NCI-H1436 treated with DMSO at 0.1 percent for 48 hours (cell line): ENCODE data around the gene METTL2B.

Experiments
- DNase-seq: peaks from one replicate; lab custom pipeline; 2025; lab: John Stamatoyannopoulos, UW

Gene METTL2B, protein sequence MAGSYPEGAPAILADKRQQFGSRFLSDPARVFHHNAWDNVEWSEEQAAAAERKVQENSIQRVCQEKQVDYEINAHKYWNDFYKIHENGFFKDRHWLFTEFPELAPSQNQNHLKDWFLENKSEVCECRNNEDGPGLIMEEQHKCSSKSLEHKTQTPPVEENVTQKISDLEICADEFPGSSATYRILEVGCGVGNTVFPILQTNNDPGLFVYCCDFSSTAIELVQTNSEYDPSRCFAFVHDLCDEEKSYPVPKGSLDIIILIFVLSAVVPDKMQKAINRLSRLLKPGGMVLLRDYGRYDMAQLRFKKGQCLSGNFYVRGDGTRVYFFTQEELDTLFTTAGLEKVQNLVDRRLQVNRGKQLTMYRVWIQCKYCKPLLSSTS

DNA sequence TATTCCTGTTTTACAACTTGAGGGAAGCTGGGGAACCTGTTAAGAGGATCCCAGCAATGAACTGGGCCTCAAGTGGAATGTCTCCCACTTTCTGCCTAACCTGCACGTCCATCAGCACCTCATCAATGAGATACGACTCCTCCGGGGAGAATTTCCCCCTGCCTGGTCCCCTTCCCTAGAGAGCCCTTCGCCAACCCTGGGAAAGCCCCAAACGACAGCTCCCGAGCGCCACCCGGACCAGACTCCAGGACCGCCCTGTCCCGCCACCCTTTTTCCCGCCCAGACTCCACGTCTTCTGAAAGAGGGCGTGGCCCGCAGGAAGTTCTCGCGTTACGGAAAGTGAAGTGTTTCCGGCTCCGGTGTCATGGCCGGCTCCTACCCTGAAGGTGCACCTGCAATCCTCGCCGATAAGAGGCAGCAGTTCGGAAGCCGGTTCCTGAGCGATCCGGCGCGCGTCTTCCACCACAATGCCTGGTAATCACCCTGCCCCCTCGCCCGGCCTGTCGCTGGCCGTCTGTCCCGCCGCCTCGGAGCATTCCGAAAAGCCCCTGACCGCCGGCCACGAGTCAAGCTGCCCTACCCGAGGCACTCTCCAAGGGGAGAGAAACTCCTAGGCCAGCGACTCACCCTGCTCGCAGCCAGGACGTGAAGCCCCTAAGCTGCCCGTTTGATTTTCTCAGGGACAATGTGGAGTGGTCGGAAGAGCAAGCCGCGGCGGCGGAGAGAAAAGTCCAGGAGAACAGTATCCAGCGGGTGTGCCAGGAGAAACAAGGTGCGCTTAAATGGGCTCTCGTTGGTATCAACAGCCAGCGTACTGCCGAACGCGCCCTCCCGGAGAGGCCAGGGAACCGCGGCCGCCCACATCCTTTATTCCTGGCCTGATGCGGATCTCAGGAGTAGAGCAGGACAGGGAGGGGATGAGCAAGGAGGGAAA lies at the start of gene METTL2B:
METTL2B (plus strand) TSS at position 347 of the 934 bp plus-strand sequence; CDS start at position 365, 18 bp downstream.
- DNase-seq: peak; percentile 68

DNA sequence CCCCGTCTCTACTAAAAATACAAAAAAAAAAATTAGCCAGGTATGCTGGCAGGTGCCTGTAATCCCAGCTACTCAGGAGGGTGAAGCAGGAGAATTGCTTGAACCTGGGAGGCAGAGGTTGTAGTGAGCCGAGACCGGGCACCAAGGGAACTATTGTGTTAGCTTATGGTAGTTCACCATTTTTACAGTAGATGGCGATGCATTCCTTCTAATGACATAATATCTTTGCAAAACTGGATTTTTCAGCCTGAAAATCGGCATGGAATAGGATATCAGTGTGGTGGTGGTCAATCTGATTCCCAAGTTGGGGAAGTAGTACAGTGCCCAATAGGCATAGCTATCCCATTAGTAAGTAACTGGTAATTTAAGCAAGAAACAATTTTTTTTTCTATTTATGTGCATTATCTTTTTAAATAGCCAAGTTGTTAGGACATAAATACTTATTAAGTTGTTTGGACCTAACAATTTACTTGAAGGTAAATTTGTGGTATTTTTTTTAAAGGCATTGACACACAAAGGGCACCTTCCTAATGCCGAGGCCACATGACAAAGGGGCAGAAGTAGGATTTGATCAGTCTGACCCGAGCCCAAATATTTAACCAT lies 49.2 kb upstream of the METTL2B start:
- DNase-seq: no peak

DNA sequence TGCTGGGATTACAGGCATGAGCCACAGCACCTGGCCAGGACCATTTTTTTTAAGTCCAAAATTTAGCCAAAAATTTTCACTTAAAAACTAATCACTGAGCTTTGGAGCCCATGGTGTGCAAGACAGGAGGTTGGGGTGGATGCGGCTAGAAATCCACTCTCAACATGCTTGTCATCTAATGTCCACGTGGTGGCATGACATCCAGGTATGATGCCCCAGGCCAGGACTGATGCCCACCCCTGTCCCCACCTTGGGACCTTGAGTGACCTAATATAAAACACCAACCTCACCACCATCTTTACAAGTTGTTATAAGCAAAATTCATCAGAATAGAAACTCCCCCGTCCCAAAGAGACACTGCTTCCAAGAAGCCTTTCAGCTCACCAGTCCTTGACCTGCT lies 46.3 kb upstream of the METTL2B start:
- DNase-seq: no peak

DNA sequence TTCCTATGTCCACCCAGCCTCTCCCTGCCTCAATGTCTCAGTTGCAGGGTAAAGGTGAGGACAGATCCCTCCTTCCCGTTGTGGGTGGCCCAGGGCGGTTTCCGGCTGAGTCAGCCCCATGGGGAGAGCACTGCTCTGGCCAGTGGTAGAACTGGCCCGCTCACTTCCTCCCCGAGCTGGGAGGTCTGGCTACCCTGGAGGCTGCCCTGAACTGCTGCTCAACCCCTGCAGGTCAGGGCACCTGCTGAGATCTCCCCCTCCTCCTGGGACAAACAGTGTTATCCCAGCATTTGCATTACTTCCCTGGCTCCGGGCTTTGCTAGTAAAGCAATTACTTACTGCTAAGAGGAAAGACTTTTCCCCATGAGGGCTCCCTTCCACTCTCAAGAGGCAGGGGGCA lies 45.3 kb upstream of the METTL2B start:
- DNase-seq: no peak

DNA sequence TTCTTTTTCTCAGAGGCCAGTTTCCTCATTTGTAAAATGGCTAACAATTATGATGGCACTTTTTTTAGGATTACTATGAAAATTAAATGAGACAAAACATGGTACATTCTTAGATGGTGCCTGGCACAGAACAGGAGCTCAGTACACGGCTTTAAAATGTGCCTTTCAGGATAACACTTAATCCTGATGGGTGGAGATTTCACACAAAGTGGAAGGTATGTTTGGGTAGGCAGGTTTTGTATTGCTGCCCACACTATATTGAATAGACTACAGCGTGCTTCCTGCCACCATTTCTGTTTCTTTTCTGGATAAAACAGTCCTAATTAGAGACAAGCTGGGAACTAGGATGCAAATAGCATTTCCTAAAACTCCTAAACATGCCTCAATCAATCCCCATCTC lies 44.8 kb upstream of the METTL2B start:
- DNase-seq: no peak

DNA sequence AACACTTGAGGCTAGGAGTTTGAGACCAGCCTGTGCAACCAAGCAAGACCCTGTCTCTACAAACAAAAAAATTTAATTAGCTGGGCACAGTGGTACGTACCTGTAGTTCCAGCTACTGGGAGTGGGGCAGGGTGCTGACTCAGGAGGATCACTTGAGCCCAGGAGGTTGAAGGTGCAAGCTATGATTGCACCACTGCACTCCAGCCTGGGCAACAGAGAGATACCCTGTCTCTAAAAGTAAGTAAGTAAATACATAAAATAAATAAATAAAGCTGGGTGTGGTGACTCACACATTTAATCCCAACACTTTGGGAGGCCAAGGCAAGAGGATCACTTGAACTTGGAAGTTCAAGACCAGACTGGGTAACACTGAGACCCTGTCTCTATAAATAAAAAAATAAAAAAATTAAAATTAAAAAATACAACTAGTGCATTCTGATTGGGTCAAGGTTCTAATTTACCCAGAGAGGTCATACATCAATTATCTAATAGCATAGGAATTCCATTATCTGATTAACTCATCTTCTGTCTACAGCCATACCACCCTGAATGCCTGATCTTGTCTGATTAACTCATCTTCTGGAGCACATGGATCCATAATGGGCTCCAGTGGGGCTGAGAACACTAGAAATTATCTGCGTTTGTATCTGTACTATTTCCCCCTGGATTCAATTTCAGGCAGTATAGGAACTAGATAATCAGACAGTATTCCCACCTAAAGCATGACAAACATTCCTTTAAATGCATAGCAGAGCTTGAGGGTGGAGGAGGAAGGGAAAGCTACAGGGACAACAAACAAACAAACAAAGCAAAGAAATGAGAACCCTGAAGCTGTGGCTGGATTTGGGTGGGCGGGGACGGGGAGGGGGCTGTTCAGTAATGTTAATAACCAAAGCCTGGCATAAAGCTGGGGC lies 41.9 kb upstream of the METTL2B start:
- DNase-seq: no peak

DNA sequence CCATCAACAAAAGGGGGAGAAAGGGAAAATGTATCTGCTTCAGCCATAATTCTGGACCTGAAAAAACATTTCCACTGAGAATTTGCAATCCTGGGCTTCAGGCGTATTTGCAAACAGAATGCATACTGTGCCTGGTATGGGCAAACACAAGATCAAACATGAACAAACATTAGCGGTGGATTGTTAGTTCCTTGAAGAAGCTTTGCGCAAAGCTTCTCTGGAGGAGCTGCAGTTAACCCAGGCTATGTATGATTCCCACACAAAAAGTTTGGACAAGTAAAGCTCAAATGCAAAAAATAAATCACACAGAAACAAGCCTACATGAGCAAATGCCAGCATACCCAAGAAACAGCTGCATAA lies 41.2 kb upstream of the METTL2B start:
- DNase-seq: no peak

DNA sequence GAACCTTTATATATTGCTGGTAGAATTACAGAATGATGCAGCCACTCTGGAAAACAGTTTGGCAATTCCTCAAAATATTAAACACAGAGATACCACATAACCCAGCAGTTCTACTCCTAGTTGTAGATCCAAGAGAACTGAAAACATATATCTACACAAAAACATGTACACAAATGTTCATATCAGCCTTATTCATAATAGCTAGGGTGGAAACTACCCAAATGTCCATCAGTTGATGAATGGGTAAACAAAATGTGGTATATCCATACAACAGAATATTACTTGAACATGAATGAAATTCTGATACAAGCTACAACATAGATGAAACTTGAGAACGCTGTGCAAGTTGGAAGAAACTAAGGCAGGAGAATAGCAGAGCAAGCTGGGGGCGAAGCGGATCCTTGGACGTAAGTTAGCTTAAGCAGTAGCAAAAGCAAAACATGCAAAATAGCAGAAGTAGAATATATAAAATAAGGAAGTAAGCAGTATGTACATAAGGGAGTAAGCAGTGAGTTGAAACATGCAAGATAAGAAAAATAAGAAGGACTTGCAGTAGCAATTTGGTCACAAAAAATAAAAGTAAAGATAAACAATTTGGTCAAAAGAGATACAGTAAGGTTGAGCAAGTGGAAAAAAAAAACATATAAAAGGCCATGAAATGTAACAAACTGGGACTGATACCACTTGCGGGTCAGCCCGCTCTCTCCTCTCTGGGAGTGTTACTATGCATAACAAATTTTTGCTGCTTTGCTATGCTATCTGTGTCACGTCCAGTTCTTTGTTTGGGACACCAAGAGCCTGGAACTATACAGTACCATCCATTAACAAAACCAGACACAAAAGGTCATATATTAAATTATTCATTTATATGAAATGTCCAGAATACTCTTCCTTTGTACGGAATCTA lies 38.9 kb upstream of the METTL2B start:
- no peak for DNase-seq

DNA sequence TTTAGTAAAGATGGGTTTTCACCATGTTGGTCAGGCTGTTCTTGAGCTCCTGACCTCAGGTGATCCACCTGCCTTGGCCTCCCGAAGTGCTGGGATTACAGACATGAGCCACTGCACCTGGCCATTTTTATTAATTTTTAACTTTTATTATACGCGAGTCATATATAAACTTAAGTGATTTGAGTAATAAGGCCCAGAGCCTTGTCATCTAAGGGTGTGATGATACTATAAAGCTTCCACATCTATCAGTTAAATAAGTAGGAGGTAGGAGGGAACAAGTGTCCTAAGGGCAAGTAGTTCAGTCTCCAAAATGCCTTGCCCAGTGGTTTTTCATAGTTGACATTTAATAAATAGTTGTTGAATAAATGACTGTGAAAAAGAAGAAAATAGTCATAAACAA lies 34.2 kb upstream of the METTL2B start:
- no peak for DNase-seq

DNA sequence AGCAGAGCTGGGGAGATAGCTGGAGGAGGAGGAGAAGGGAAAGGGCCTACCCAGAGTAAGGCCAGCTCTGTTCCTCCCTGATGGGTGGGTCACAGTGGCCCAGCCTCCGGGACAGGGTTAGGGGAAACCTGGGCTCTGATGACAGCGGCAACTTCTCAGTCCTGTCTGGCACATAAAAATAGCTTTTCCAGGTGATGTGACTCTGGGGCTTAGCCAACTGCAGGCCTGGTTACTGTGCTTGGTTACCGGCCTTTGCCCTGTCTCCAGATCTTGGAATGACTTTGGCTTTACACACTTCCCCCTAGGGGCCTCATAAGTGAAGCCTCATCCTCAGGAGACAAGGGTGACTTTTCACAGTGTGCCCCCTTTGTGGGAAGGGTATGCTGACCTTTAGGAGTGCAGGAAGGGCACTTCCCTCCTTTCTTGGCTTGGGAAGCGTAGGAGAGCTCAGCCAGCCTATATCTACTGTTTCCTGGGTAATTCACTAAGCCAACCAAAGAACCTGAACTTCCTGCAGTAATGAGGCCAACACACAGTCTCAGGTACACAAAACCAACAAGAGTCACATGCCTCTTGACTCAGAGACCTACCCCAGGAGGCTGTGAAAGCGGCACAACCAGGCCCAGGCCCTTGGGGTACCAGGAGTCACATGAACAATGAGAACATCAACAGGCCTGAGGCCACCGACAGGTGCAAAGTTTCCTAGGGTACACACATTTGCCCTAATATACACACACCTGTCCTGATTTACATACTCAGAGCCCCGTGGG lies 32.5 kb upstream of the METTL2B start:
- DNase-seq: no peak

DNA sequence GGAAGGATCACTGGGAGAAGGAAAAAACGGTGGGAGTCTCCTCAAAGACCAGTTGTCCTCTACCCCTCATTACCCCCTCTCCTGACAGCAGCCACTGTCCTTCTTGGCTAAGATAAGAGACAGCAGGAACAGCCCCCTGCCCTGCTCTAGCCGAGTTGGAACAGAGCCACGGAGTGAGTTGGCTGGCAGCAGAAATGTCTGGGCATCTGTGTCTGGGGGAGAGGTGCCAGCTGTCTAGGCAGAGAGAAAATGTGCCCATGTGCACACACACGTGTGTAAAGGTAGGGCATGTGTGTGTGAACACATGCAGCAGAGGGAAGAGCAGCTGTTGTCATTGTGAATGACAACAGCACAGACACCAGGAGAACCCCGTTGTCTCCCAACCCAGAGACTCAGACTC lies 30.2 kb upstream of the METTL2B start:
- no peak for DNase-seq

DNA sequence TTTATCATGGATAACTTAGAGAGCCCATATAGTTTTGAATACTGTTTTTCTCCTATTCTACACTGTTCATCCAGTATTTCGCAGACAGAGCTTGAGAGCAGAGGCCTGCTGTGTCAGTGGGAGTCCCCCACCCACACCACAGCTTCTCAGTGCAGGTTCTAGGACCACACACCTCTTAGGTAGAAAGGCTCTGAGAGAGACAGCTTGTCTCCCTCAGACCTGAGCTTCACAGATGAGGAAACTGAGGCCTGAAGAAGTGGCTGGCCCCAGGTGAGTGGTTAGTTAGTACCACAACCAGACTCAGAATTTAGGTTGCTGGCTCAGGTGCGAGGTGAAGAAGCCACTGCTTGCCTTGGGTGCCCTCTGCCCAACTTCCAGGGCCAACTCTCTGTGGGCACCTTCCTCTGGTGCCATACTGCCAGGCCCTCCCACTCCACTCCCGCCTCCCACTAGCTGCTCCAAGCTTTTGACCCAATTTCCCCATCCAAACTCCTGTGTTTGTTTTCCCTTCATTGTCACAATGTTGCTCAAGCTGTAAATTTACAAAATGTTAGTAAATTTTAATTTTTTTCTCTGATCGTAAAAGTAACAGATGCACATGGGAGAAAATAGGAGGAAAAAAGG lies 28.5 kb upstream of the METTL2B start:
- DNase-seq: no peak

DNA sequence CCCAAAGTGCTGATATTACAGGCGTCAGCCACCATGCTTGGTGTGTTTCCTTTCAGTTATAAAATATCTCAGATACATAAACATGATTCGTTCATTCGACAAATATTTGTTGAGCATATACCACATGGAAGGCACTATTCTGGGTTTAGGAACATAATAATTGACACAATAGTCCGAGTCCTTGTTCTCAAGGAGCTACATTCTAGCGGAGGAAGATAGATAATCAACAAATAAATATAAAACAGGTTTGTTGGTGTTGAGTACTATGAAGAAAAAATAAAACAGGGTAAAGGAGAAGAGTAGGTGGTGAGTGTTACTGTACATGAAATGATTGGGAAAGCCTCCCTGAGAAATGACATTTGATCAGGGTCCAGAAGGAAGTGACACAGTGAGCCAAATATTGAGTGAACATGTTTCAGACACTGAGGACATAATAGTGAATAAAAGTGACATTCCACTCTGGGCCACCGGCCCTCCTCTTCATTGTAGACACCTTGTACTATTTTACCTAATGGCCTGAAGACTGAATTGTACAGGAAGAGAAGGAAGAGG lies 27.7 kb upstream of the METTL2B start:
- no peak for DNase-seq

DNA sequence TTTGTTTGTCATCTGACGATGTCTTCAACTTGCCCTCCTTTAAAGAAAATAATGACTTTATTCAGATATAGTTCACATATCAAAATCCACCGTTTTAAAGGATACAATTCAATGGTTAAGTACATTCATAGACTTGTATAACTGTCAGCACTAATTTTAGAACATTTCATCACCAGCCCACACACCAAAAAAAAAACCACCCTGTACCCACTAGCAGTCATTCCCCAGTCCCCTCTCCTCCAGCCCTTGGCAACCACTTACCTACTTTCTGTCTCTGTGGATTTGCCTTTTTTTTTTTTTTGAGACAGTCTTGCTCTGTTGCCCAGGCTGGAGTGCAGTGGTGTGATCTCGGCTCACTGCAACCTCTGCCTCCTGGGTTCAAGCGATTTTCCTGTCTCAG lies 26.1 kb upstream of the METTL2B start:
- no peak for DNase-seq

DNA sequence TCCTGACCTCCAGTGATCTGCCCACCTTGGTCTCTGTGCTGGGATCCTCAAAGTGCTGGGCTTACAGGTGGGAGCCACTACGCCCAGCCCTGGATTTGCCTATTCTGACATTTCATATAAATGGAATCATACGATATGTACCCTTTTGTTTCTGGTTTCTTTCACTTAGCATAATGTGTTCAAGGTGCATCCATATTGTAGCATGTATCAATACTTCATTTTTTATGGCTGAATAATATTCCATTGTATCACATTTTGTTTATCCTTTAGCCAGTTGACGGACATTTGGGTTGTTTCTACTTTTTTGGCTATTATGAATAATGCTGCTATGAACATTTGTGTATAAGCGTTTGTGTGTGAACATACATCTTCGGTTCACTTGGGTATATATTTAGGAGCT lies 25.6 kb upstream of the METTL2B start:
- no peak for DNase-seq

DNA sequence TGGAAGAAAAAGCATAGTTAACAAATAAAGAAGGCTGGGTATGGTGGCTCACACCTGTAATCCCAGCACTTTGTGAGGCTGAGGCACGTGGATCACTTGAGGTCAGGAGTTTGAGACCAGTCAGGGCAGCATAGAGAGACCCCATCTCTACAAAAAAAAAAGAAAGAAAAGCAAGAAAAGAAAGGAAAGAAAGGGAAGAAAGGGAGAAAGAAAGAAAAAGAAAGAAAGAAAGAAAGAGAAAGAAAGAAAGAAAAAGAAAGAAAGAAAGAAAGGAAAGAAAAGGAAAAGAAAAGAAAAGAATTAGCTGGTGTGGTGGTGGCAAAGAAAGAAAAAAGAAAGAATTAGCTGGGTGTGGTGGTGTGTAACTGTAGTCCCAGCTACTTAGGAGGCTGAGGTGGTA lies 24.0 kb upstream of the METTL2B start:
- no peak for DNase-seq

DNA sequence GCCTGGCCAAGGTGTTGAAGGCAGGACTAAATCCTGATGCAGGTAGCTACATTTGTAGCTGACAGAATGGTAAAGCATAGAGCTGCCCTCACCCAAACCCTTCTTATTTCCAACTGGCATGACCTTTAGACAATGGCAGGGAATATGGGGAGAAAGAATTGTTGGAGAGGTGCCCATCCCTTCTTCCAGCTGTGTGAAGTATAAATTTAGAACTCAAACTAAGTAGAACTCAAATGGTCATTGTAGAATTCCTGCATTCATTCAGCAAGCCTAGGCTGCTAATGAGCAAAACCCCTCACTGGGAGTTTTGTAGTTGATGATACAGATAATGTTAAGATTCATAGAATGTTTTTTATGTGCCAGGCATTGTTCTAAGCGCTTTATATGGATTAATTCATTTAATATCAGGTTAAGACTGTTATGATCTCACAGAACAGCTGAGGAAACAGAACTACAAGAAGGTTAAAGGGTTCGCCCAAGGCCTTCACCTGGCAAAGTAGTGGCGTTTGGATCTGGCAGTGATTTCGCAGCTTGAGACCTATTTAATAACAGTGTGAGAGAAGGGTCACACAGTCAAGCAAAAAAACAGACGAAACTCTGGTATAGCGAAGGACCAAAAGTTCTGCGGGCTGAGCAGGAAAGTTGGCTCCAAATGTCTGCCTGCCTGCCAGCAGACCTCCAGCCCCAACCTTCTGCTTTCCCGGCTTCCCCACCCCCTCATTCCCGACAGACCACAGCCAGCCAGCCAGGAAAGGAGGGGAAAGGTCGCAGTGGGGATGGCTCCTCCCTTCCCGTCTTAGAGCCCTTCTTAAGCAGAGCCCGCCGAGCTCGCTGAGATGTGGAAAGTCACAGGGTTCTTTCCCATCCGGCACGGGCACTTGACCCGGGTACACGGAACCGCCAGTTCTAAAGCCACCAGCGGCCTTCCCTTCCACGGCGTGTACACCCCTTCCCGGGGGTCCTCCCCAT lies 22.4 kb upstream of the METTL2B start:
- no peak for DNase-seq
